ENCODE data around the gene TRABD2B.

The TRABD2B gene

DNA sequence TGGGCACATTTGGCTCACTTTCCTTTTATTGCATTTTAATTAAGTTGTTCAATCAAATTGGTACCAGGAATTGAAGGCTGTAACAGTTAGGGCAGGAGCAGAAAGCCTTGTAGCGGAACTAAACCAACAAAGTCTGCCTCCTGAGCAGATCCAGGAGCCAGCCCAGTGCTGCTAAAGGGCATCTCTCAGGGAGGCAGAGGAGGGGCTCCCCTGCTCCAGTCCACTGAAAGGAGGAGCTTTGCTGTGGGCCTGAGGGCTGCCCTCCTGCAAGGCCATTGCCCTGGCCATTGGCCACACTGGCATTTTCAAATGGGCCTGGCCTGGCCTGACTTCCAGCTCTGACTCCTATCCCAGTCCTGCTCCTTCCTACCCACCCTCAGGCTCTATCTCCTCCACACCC, 3.7 kb upstream of the TRABD2B start:
- DNase-seq (ENCODE audit: low read depth), result no peak
- no peak overlapping the region for H3K4me3 ChIP-seq (ENCODE audit: control insufficient read depth, low read depth, low read length)
- TF ChIP-seq, protein P1, sequence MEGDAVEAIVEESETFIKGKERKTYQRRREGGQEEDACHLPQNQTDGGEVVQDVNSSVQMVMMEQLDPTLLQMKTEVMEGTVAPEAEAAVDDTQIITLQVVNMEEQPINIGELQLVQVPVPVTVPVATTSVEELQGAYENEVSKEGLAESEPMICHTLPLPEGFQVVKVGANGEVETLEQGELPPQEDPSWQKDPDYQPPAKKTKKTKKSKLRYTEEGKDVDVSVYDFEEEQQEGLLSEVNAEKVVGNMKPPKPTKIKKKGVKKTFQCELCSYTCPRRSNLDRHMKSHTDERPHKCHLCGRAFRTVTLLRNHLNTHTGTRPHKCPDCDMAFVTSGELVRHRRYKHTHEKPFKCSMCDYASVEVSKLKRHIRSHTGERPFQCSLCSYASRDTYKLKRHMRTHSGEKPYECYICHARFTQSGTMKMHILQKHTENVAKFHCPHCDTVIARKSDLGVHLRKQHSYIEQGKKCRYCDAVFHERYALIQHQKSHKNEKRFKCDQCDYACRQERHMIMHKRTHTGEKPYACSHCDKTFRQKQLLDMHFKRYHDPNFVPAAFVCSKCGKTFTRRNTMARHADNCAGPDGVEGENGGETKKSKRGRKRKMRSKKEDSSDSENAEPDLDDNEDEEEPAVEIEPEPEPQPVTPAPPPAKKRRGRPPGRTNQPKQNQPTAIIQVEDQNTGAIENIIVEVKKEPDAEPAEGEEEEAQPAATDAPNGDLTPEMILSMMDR (conservative IDR thresholded peaks at IDR 0.05; ENCODE audit: control insufficient read depth, insufficient read depth, low read depth, low read length), result no peak

DNA sequence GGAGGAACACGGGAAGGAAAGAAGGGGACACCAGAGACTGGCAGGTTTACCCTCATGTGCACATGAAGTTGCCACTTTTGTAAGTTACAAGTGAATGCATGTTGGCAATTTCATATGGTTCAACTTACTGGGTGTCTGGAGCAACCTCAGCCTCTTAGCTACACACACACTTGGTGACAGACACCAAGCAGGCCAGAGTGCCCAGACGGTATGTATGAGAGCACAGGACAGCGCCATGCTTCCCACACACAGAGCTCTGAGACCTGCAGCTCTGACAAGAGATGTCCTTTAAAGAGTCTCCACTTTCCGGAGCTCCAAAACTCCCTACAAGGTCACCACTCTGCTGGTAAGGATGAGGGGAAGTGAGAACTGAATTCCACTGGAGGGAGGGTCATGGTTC, 1.9 kb upstream of the TRABD2B start:
- no peak for DNase-seq (ENCODE audit: low read depth)
- no peak overlapping the region for H3K4me3 ChIP-seq (ENCODE audit: control insufficient read depth, low read depth, low read length)
- TF ChIP-seq, protein P1 (conservative IDR thresholded peaks at IDR 0.05; ENCODE audit: control insufficient read depth, insufficient read depth, low read depth, low read length), result no peak

DNA sequence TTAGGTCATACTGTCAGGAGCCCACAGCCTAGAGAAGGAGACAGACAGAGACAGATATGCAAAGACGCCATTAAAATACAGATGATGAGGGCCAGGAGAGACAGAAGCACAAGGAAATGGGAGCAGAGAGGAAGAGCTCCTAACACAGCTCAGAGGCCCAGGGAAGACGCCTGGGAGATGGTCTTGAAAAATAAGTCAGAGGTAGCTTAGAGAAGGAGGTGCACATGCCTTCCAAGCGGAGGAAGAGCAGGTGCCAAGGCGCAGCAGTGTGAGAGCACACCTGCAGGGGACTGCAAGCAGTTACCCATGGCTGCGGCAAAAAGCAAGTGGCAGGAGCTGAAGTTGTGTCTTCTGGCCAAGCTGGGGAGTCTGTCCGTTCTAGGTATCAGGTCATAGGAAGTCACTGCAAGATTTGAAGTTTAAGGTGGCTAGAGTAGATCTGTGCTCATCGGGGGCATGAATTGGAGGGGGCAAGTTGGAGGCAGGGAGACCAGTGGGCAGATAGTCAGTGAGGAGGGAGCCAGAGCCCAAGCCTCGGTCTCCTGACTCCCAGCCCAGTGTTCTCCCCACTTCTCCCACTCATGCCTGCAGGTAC, 1.3 kb upstream of the TRABD2B start:
- H3K4me3 ChIP-seq (ENCODE audit: control insufficient read depth, low read depth, low read length), result no peak overlapping the region
- TF ChIP-seq, protein P1 (conservative IDR thresholded peaks at IDR 0.05; ENCODE audit: control insufficient read depth, insufficient read depth, low read depth, low read length), result no peak
- no peak for DNase-seq (ENCODE audit: low read depth)

DNA sequence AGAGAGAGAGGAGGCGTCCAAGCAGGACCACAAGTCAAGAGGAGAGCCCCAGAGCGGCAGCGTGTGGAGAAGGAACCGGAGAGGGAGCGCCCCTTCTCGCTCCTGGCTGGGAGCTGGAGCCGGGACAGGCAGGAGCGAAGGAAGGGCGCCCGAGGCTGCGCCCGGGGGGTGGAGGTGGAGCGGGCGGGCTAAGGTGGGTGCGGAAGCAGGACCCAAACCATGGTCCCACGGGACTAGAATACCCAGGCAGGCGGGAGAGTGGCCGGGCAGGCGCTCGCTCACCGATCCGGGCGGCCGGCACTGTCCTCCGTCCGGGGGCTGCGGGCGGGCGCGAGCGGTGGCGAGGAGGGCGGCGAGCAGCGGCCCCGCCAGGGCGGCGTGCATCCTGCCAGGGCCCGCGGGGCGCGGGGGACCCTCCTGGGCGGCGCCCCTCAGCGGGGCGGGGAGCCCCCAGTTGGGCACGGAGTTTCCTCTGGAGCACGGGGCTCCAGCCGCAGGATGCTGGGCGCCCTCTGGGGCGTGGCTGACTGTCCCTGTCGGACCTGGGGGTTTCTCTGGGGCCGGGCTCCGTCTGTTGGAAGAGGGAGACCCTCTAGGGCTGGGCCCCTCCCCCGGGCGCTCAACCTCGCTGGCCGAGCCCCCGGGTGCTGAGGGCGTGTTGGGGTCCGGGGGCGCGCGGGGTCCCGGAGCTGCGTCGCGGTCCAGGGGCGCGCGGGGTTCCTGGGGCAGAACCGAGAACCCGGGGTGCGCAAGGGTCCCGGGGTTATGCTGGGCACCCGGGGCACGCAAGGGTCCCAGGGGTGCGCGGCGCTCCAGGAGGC, 569 bp downstream of the TRABD2B start:
- DNase-seq (ENCODE audit: low read depth), result no peak
- TF ChIP-seq, protein P1 (conservative IDR thresholded peaks at IDR 0.05; ENCODE audit: control insufficient read depth, insufficient read depth, low read depth, low read length), result no peak
- H3K4me3 ChIP-seq (ENCODE audit: control insufficient read depth, low read depth, low read length), result peak overlapping the region; percentile 29

DNA sequence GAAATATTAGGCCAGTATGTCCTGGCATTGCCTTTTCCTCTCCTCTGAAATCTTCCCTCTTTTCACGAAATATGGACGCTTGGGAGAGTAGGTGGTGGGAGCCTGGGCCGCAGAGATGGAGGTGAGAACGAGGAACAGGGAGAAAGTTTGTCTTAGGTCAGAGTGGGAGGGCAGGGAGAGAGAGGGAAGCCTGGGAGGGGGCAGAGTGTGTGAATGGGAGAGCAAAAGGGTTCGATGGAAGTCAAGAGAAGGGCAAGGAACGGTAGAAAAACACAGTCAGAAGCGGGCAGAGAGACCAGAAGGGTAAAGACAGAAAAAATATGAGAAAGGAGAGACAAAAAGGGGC, 1.2 kb downstream of the TRABD2B start:
- DNase-seq (ENCODE audit: low read depth), result no peak
- H3K4me3 ChIP-seq (ENCODE audit: control insufficient read depth, low read depth, low read length), result peak overlapping the region; percentile 17
- TF ChIP-seq, protein P1 (conservative IDR thresholded peaks at IDR 0.05; ENCODE audit: control insufficient read depth, insufficient read depth, low read depth, low read length), result no peak

DNA sequence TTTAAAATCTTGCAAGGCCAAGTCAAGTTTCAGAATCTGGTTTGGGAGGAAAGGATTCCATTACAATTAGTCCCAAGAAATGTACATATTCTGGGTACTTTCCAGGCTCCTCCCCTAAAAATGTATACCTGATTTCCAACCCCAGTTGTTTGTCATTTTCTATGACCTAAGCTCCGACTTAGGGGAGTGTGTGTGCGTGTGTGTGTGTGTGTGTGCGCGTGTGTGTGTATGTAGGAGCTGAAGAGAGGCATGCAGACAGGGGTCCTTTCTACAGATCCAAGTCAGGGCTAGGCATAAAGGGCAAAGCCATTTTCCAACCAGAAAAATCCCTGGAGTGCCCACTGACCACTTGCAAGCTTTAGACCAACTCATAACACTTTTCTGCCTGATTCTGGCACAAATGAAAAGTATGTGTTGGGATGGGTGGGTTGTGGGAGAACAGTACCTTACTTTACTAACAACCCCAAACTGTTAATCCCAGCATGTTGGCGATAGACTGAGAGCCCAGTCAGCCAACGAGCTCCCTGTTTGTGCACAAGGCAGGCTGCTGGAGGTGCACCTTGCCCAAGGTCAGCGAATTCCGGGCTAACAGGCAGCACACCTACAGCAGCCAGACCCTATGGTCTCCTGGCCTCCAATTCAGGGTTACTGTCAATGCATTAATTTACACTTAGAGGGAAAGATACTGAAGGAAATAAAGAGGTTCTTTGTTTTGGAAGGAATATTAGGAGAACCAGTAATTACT, 1.7 kb downstream of the TRABD2B start:
- no peak overlapping the region for H3K4me3 ChIP-seq (ENCODE audit: control insufficient read depth, low read depth, low read length)
- no peak for DNase-seq (ENCODE audit: low read depth)
- TF ChIP-seq, protein P1 (conservative IDR thresholded peaks at IDR 0.05; ENCODE audit: control insufficient read depth, insufficient read depth, low read depth, low read length), result no peak
